ENCODE data around the gene NUB1. TPM values are rescaled to one million over a fixed set of nuclear protein-coding genes. Genes with fewer than 3 reads are reported as not detected.
A peak's percentile ranks its signal among the peaks of the same experiment; 100 is the strongest.

The NUB1 gene
- total RNA-seq, 2 experiments from 2014 or later, result 62.1 to 67.3 TPM

DNA sequence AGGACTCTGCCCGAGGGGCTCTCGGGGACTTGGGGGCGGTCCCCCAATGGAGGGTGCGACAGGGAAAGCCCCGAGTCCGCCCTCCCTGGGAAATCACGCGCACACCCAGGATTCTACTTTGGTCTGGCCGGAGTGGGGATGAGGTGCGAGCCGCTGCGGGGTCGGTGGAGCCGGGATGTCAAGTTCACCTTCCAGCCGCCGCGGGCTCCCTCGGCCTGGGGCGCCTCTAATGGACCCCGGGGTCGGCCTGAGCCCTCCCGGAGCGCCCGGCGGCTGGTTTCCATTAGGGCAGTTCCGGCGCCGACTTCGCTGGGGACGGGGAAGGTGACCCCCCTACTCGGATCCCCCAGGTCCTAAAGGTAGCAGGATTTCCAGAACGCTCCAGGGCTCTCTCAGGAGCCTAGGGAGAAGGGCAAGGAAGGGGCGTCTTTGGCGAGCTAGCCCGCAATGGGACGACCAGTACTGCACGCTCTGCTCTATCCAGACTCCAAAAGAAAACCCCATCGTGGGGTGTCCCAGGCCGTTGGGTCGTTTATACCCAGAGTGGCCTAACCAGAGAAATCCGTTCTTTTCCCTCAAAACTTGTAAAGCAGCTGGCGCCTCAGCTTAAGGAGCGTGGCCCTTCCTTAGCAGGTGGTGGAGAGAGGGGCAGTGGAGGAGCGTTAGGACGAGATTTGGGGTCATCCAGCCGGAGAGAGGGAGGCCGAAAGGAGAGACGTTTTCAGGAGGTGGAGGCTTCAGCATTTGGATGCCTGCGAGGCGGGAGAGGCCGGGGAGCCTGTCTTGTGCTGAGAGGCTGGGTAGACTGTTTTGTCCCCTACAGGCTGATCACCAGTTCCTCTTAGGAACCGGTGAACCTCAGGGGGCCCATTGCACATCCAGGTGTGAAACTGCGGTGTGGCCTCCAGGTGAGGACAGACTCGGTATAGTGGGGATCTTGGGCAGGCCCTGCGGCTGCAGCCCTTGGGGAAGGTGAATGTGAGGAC is 69.1 kb downstream of the NUB1 start:
- Mint-ChIP-seq H3K36me3 (ENCODE audit: low read depth) (peaks cover 6% of the 10 kb centered on the region), H3K4me1 (peaks cover 26% of the 10 kb centered on the region), H3K27ac (no peak overlapping the region), H3K4me3 (peak overlapping the region; percentile 13), H3K27me3 (peaks cover 53% of the 10 kb centered on the region), H3K9me3 (no peaks in the 10 kb centered on the region)
- POLR2A ChIA-PET, result interaction anchor here (1.7 kb wide), 1 partner anchor 109 kb away, joined by 7 read pairs; the partner anchor contains the start of gene RHEB
- DNase-seq, result no peak
- CTCF ChIA-PET, result interaction anchor here (1.2 kb wide), 1 partner anchor 95 kb away, joined by 4 read pairs; no protein-coding TSS in a partner anchor

DNA sequence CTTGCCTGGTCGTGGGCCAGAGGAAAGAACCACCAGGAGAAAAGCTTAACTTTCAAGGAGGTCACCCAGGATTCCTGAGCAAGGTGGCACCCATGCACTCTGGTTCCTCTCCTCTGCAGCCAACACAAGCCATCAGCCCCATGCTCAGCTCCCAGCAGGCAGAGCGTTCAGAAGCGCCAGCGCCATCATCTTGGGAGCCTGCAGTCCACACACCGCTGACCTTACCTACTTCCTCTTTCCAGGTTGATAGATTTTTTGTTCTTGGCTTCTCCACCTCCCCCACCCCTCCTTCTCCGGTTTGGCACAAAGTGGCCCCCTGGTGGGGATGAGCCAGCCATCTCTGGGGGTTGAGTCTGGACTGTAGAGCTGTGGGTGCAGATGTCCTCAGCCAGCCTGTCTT is 69.9 kb downstream of the NUB1 start:
- Mint-ChIP-seq H3K27me3 (peaks cover 53% of the 10 kb centered on the region), H3K27ac (no peak overlapping the region), H3K9me3 (no peaks in the 10 kb centered on the region), H3K4me3 (no peak overlapping the region), H3K36me3 (ENCODE audit: low read depth) (peaks cover 6% of the 10 kb centered on the region), H3K4me1 (peaks cover 26% of the 10 kb centered on the region)
- ChIA-PET POLR2A (no interaction called here), CTCF (interaction anchor here (1.2 kb wide), 1 partner anchor 96 kb away, joined by 4 read pairs; no protein-coding TSS in a partner anchor)
- DNase-seq, result no peak

DNA sequence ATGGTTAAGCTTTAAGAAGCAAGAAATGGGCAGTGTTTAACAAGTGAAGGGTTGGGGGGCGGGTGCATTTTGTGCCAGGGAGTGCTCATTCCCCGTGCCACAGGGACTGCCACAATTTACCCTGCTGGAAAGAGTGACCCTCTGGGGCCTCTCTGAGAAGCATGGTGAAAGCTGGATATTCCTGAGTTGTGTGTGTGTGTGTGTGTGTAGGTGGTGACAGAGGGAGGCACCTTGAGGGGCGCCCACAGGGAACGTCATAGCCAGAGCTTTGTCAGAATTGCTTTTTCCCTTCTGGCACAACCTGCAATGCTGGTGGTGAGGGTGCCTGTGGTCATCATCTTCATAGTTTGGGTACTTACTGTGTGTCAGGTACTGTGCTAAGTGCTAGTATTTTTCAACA is 70.7 kb downstream of the NUB1 start:
- Mint-ChIP-seq H3K27me3 (peaks cover 55% of the 10 kb centered on the region), H3K36me3 (ENCODE audit: low read depth) (peaks cover 6% of the 10 kb centered on the region), H3K9me3 (no peaks in the 10 kb centered on the region), H3K4me3 (no peak overlapping the region), H3K27ac (no peak overlapping the region), H3K4me1 (peaks cover 26% of the 10 kb centered on the region)
- CTCF ChIA-PET, result interaction anchor here (1.2 kb wide), 1 partner anchor 97 kb away, joined by 4 read pairs; no protein-coding TSS in a partner anchor
- POLR2A ChIA-PET, result no interaction called here
- no peak for DNase-seq

DNA sequence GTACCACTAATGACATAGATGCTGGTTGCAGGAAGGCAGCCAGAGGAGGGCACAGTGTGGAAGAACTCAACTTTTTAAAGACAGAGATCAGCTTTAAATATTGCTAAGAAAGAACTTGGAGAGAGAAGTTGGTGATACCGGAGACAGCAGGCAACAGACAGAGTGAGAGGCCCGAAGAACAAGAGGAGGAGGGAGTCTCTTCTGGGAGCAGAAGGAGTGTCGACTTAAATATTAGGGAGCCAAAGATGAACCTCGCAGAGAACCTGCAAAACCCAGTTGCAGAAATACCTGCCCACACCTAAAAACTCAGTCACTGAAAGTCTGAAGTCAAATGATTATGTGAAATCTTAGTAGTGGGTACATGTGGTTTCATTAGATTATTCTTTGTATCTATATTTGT is 71.6 kb downstream of the NUB1 start:
- peaks cover 57% of the 10 kb centered on the region for H3K27me3 Mint-ChIP-seq
- H3K4me1 Mint-ChIP-seq, result peaks cover 26% of the 10 kb centered on the region
- ChIA-PET CTCF (no interaction called here), POLR2A (no interaction called here)
- H3K27ac Mint-ChIP-seq, result no peak overlapping the region
- no peaks in the 10 kb centered on the region for H3K9me3 Mint-ChIP-seq
- H3K36me3 Mint-ChIP-seq (ENCODE audit: low read depth), result peaks cover 6% of the 10 kb centered on the region
- no peak for DNase-seq
- no peak overlapping the region for H3K4me3 Mint-ChIP-seq

DNA sequence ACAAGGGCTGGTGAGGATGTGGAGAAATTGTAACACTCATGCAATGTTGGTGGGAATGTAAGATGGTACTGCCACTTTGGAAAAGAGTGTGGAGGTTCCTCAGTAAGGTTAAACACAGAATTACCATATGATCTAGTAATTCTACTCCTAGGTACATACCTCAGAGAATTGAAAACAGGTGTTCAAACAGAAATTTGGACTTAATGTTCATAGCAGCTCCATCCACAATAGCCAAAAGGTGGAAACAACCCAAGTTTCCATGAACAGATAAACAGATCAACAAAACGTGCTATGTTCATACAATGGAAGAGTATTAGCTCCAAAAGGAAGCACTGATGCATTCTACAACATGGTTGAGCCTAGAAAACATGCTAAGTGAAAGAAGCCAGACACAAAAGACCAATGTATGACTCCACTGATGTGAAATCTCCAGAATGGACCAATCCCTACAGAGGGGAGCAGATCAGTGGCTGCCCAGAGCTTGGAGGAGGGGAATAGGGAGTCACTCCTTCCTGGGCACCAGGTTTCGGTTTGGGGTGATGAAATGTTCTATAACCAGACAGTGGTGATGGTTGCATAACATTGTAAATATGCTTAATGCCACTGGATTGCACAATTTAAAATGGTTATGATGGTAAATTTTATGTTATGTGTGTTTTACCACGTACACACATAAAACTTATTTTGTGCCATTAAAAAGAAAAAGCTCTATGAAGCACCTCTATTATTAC is 73.9 kb downstream of the NUB1 start:
- Mint-ChIP-seq H3K4me3 (no peak overlapping the region), H3K36me3 (ENCODE audit: low read depth) (peaks cover 6% of the 10 kb centered on the region), H3K27ac (no peak overlapping the region), H3K4me1 (peaks cover 15% of the 10 kb centered on the region), H3K27me3 (peaks cover 48% of the 10 kb centered on the region), H3K9me3 (peaks cover 4% of the 10 kb centered on the region)
- DNase-seq, result no peak
- ChIA-PET POLR2A (interaction anchor here (0.8 kb wide), 1 partner anchor 38 kb away, joined by 3 read pairs; no protein-coding TSS in a partner anchor), CTCF (interaction anchor here (0.6 to 1.3 kb wide), 2 partner anchors 33 to 47 kb away, joined by 3 read pairs; no protein-coding TSS in a partner anchor)

DNA sequence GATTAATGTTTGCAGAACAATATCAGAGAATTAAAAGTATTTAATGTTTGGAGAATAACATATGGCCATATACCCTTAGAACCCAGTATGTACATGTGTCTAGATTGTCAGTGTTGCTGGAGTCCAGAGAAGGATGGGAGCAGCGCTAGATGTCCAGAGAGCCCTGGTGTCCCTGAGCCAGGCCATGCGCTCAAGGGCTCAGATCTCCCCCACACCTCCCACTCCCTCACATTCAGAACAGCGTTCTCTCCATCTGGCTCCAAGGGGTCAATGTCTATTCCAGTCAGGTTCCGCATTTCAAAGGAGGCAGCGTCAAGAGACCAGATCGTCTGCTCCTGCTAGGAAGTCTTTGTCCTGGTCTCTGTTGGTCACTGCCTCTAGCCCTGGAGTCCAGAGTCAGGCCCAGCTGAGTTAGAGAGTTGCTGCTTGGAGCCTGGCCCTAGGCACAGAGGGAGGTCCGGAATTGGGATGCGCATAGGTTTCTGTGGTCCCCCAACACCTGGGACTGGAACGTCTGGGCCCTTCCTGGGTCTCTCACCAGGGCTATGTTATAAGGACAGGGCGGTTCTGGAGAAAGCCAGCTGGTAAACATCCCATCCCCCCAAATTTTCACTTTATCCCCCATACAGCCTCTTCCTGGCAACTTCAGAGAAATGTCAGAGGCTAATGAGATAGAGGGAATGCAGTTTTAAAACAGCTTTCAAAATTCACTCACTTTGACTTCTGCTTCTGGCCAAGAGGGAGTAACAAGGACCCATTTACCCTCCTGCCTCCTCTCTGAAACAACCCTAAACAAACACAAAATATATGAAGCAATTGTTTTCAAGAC is 74.7 kb downstream of the NUB1 start:
- Mint-ChIP-seq H3K4me1 (peaks cover 11% of the 10 kb centered on the region), H3K27me3 (peaks cover 40% of the 10 kb centered on the region), H3K36me3 (ENCODE audit: low read depth) (peaks cover 3% of the 10 kb centered on the region), H3K4me3 (no peak overlapping the region), H3K27ac (no peak overlapping the region), H3K9me3 (peaks cover 4% of the 10 kb centered on the region)
- ChIA-PET CTCF (no interaction called here), POLR2A (interaction anchor here (0.8 kb wide), 1 partner anchor 38 kb away, joined by 3 read pairs; no protein-coding TSS in a partner anchor)
- no peak for DNase-seq

DNA sequence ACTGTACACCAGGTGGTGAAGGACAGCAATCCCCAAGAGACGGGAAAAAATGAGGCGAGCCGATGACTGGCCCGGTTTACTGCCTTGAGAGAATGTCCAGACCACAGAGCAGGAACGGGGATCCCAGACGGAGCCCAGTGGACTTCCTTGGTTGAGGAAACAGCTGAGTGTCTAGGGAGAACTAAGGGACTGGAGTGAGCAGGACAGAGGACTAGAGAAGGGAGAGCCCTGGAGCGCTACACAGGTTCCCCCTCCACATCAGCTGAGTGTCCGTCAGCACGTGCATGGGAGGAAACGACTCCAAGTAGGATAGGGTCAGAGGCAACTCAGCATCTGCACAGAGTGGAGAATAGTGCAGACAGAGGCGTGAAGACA is 75.3 kb downstream of the NUB1 start:
- Mint-ChIP-seq H3K4me3 (no peak overlapping the region), H3K27me3 (peaks cover 39% of the 10 kb centered on the region), H3K4me1 (peaks cover 11% of the 10 kb centered on the region), H3K36me3 (ENCODE audit: low read depth) (peaks cover 3% of the 10 kb centered on the region), H3K9me3 (peaks cover 5% of the 10 kb centered on the region), H3K27ac (no peak overlapping the region)
- ChIA-PET CTCF (no interaction called here), POLR2A (no interaction called here)
- DNase-seq, result no peak

DNA sequence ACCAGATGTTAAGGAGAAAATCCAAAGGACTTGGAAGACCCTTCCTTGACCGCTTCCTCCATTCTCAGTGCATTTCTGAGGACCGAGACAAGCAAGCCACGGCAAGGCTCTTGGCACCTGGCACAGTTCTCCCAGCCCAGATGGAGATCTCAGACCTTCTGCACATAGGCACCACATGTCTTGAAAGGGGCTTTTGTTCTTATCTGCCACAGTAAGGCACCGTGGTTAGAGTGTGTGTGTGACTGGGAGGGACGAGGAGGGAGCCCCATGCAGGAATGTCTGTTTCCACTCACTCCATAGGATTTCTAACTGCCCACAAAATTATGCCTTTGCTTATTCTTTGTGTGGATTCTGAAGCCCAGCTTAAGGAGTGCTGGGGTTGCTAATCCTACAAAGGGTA is 78.5 kb downstream of the NUB1 start:
- H3K4me1 Mint-ChIP-seq, result no peaks in the 10 kb centered on the region

DNA sequence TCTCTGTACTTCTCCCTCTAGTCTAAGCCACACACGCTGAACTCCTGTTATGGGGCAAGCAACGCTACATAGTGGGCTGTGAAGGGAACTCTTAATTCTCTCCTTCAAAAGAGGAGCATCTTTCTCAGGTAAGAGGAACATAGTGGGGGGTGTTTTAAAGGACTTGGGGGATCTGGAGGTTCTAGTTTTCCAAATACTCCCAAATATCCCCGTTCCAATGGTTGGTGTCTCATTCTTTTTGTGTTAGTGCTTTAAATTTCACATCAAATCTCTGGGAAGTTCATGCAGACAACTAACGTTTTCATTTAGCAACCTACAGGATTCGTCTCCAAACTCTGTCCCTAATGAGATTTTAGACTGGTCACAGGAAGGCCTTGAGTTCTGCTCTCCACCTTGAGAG is 80.6 kb downstream of the NUB1 start:
- H3K4me1 Mint-ChIP-seq, result no peaks in the 10 kb centered on the region
- no peak overlapping the region for H3K4me3 Mint-ChIP-seq
- no peak for DNase-seq
- POLR2A ChIA-PET, result no interaction called here
- H3K36me3 Mint-ChIP-seq (ENCODE audit: low read depth), result no peaks in the 10 kb centered on the region
- CTCF ChIA-PET, result no interaction called here
- no peak overlapping the region for H3K27ac Mint-ChIP-seq
- peaks cover 9% of the 10 kb centered on the region for H3K9me3 Mint-ChIP-seq
- peaks cover 17% of the 10 kb centered on the region for H3K27me3 Mint-ChIP-seq

More for the DNA sequence above, 78.5 kb downstream of the NUB1 start:
- Mint-ChIP-seq H3K4me3 (no peak overlapping the region), H3K27me3 (peaks cover 24% of the 10 kb centered on the region), H3K9me3 (peaks cover 9% of the 10 kb centered on the region), H3K36me3 (ENCODE audit: low read depth) (no peaks in the 10 kb centered on the region), H3K27ac (no peak overlapping the region)
- DNase-seq, result no peak
- ChIA-PET POLR2A (no interaction called here), CTCF (interaction anchor here (1.0 kb wide), 1 partner anchor 29 kb away, joined by 4 read pairs; no protein-coding TSS in a partner anchor)

DNA sequence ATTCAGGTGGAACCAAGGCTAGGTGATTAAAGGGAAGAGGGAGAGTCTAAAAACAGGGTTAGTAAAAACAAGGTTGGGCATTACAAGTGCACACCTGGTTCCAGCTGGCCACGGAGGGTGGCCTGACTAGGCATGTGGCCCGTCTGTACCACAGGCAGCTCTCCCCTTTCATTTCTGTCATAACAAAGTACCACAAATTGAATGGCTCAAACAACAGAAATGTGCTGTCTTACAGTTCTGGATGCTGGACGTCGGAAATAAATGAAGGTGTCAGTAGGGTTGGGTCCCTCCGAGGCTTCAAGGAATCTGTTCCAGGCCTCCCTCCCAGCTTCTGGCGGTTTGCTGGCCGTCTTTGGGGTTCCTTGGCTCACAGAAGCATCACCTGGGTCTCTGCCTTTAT is 81.6 kb downstream of the NUB1 start:
- no peaks in the 10 kb centered on the region for H3K36me3 Mint-ChIP-seq (ENCODE audit: low read depth)
- peaks cover 1% of the 10 kb centered on the region for H3K4me1 Mint-ChIP-seq
- DNase-seq, result no peak
- peaks cover 9% of the 10 kb centered on the region for H3K9me3 Mint-ChIP-seq
- ChIA-PET POLR2A (no interaction called here), CTCF (interaction anchor here (1.6 kb wide), 1 partner anchor 25 kb away, joined by 5 read pairs; no protein-coding TSS in a partner anchor)
- no peak overlapping the region for H3K27ac Mint-ChIP-seq
- peaks cover 14% of the 10 kb centered on the region for H3K27me3 Mint-ChIP-seq
- H3K4me3 Mint-ChIP-seq, result no peak overlapping the region

DNA sequence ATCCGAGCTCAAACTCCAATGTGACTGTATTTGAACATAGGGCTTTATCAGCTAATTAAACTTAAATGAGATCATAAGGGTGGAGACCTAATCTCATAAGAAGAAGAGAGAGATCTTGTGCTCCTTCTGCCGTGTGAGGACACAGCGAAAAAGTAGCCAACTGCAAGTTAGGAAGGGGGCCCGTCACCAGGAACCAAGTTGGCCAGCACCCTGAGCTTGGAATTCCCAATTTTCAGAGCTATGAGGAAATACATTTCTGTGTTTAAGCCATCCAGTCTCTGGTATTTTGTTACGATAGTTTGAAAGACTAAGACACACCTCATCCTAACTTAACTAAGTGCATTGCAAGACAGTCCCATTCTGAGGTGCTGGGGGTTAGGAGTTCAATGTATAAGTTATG is 82.3 kb downstream of the NUB1 start:
- Mint-ChIP-seq H3K4me1 (peaks cover 8% of the 10 kb centered on the region), H3K4me3 (no peak overlapping the region), H3K36me3 (ENCODE audit: low read depth) (no peaks in the 10 kb centered on the region), H3K27me3 (peaks cover 14% of the 10 kb centered on the region), H3K9me3 (peaks cover 9% of the 10 kb centered on the region), H3K27ac (no peak overlapping the region)
- ChIA-PET POLR2A (no interaction called here), CTCF (interaction anchor here (1.6 kb wide), 1 partner anchor 24 kb away, joined by 5 read pairs; no protein-coding TSS in a partner anchor)
- no peak for DNase-seq

DNA sequence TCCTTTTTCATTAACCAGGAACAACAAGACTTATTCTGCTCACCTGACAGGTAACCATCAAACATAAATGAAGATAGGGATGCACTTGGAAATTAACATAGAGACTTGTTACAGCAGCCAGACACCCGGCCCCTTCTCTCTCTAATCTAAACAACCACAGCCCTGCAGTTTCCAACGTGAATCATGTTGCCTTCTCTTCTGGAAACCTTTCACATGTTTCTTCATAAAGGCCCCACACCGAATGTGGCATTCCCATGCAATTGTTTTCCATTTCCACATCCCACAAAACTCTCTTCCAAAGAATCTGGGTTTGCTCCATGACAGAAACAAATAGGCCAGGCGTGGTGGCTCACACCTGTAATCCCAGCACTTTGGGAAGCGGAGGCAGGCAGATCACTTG is 83.2 kb downstream of the NUB1 start:
- Mint-ChIP-seq H3K27me3 (peaks cover 14% of the 10 kb centered on the region), H3K9me3 (peaks cover 9% of the 10 kb centered on the region), H3K4me1 (peaks cover 17% of the 10 kb centered on the region), H3K4me3 (no peak overlapping the region), H3K27ac (no peak overlapping the region), H3K36me3 (ENCODE audit: low read depth) (no peaks in the 10 kb centered on the region)
- POLR2A ChIA-PET, result no interaction called here
- CTCF ChIA-PET, result no interaction called here
- no peak for DNase-seq

Data from activated CD4-positive, alpha-beta memory T cell treated with anti-CD3 and anti-CD28 coated beads, Interleukin-2, amount 10 ng/mL, durations not matched to agents 7 days and 5 days (primary cell).